H1 (cell line): ENCODE data around the gene ARHGAP6.

ENCODE experiments used
- NRF1 ChIP-seq: IDR thresholded peaks from 2 replicates; pipeline ENCODE4 v1.6.1; 2011; ENCODE audit warnings: mild to moderate bottlenecking, low read depth, low read length, improper control_type of control experiment
- SAP30 ChIP-seq: fragments of 300-600 bp; sonication (generic); IDR thresholded peaks from 2 replicates; pipeline ENCODE4 v1.7.1; 2012; ENCODE audit warnings: low read length, moderate library complexity, mild to moderate bottlenecking, inconsistent platforms; ENCODE audit not compliant: insufficient read depth, insufficient replicate concordance
- TAF1 ChIP-seq: IDR thresholded peaks from 2 replicates; pipeline ENCODE4 v1.6.1; 2011; ENCODE audit warnings: mild to moderate bottlenecking, low read depth, low read length
- TF ChIP-seq, protein P1 (sequence below), 3 experiments: IDR thresholded peaks; 1 replicate in 2 of 3; 2 replicates in 1 of 3; pipeline versions ENCODE4 v1.5.1 to v1.6.1; 2011; ENCODE audit warnings: low read length in 3 of 3, mild to moderate bottlenecking in 3 of 3, inconsistent platforms in 2 of 3, low read depth in 1 of 3, moderate library complexity in 1 of 3; ENCODE audit not compliant: insufficient read depth in 1 of 3; ENCODE audit errors: control extremely low read depth in 1 of 3
- TF ChIP-seq, protein P2 (sequence below): IDR thresholded peaks from 2 replicates; pipeline ENCODE4 v1.6.1; 2012; ENCODE audit warnings: inconsistent platforms

GRCh38 chrX:11264925-11265324 is 400.8 kb downstream of the ARHGAP6 start:
- TF ChIP-seq, protein P1, sequence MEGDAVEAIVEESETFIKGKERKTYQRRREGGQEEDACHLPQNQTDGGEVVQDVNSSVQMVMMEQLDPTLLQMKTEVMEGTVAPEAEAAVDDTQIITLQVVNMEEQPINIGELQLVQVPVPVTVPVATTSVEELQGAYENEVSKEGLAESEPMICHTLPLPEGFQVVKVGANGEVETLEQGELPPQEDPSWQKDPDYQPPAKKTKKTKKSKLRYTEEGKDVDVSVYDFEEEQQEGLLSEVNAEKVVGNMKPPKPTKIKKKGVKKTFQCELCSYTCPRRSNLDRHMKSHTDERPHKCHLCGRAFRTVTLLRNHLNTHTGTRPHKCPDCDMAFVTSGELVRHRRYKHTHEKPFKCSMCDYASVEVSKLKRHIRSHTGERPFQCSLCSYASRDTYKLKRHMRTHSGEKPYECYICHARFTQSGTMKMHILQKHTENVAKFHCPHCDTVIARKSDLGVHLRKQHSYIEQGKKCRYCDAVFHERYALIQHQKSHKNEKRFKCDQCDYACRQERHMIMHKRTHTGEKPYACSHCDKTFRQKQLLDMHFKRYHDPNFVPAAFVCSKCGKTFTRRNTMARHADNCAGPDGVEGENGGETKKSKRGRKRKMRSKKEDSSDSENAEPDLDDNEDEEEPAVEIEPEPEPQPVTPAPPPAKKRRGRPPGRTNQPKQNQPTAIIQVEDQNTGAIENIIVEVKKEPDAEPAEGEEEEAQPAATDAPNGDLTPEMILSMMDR (IDR thresholded peaks at IDR 0.05; ENCODE audit: control extremely low read depth in 1 of 3, insufficient read depth in 1 of 3, low read depth in 1 of 3, low read length in 3 of 3): no peak
- TF ChIP-seq, protein P2, sequence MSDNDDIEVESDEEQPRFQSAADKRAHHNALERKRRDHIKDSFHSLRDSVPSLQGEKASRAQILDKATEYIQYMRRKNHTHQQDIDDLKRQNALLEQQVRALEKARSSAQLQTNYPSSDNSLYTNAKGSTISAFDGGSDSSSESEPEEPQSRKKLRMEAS: no peak
- TF ChIP-seq NRF1 (no peak), SAP30 (no peak), TAF1 (no peak)
